ENCODE measurements around the gene CDH18. TPM values are rescaled to one million over a fixed set of nuclear protein-coding genes. Genes with fewer than 3 reads are reported as not detected.

CDH18 gene
- total RNA-seq, 1 experiment from 2014 or later, result not detected

DNA sequence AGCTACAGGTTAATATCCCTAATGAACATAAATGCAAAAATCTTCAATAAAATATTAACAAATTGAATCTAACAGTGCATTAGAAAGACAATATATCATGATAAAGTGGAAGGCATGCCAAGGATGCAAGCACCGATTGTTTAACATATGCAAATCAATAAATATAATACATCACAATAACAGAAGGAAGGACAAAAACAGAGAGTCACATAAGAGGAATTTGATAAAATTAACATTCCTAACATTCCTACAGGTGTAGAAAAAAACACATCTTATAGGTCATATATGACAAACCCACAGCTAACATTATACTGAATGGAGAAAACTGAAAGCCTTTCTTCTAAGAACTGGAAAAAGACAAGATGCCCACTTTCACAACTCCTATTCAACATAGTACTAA, 297.0 kb downstream of the CDH18 start:
- ATAC-seq (no peak), DNase-seq (ENCODE audit: low read depth, low spot score) (no peak)
- H3K4me2 ChIP-seq (ENCODE audit: low read length), result no peak overlapping the region
- ChIA-PET CTCF (no interaction called here), RAD21 (ENCODE audit: low non-redundant PET in 1 of 2, low total read pairs in 2 of 2, uncharacterized antibody in 2 of 2, unreplicated experiment in 2 of 2) (no interaction called here), POLR2A (no interaction called here)
- no peak overlapping the region for H2AFZ ChIP-seq (ENCODE audit: low read depth, low read length, poor library complexity, severe bottlenecking)
- H3K79me2 ChIP-seq (ENCODE audit: insufficient read depth, low read length), result no peaks in the 10 kb centered on the region
- H3K9me3 ChIP-seq (ENCODE audit: control insufficient read depth in 1 of 2, insufficient read depth in 1 of 2, low read depth in 1 of 2, low read length in 2 of 2), result peaks cover 0 to 37% of the 10 kb centered on the region in 2 experiments; a peak in 2 of 4 replicates
- no peaks in the 10 kb centered on the region for H3K36me3 ChIP-seq (ENCODE audit: control insufficient read depth in 1 of 2, insufficient read depth in 2 of 2, low read length in 2 of 2)
- H3K27me3 ChIP-seq (ENCODE audit: insufficient read depth, low read length), result no peaks in the 10 kb centered on the region
- intact Hi-C loops (cut with micrococcal nuclease), result no loop called here
- TF ChIP-seq, protein P1, sequence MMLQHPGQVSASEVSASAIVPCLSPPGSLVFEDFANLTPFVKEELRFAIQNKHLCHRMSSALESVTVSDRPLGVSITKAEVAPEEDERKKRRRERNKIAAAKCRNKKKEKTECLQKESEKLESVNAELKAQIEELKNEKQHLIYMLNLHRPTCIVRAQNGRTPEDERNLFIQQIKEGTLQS (IDR thresholded peaks at IDR 0.05), result no peak
- no peak for TF ChIP-seq CBX3 (IDR thresholded peaks at IDR 0.05; ENCODE audit: low read depth)
- no peak for TF ChIP-seq EGR1 (IDR thresholded peaks at IDR 0.05; ENCODE audit: low read depth)
- TF ChIP-seq, protein P2, sequence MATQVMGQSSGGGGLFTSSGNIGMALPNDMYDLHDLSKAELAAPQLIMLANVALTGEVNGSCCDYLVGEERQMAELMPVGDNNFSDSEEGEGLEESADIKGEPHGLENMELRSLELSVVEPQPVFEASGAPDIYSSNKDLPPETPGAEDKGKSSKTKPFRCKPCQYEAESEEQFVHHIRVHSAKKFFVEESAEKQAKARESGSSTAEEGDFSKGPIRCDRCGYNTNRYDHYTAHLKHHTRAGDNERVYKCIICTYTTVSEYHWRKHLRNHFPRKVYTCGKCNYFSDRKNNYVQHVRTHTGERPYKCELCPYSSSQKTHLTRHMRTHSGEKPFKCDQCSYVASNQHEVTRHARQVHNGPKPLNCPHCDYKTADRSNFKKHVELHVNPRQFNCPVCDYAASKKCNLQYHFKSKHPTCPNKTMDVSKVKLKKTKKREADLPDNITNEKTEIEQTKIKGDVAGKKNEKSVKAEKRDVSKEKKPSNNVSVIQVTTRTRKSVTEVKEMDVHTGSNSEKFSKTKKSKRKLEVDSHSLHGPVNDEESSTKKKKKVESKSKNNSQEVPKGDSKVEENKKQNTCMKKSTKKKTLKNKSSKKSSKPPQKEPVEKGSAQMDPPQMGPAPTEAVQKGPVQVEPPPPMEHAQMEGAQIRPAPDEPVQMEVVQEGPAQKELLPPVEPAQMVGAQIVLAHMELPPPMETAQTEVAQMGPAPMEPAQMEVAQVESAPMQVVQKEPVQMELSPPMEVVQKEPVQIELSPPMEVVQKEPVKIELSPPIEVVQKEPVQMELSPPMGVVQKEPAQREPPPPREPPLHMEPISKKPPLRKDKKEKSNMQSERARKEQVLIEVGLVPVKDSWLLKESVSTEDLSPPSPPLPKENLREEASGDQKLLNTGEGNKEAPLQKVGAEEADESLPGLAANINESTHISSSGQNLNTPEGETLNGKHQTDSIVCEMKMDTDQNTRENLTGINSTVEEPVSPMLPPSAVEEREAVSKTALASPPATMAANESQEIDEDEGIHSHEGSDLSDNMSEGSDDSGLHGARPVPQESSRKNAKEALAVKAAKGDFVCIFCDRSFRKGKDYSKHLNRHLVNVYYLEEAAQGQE (IDR thresholded peaks at IDR 0.05; ENCODE audit: low read depth), result no peak
- no peak for TF ChIP-seq ZFX (IDR thresholded peaks at IDR 0.05)
- TF ChIP-seq EZH2phosphoT487 (IDR thresholded peaks at IDR 0.05; ENCODE audit: borderline replicate concordance), result no peak
- no peak overlapping the region for H3K4me3 ChIP-seq (replicated peaks in 1 of 2; ENCODE audit: low read depth in 1 of 2, low read length in 2 of 2)
- H3K4me1 ChIP-seq (ENCODE audit: control insufficient read depth in 1 of 2, insufficient read depth in 2 of 2, low read length in 2 of 2), result no peaks in the 10 kb centered on the region
- no peak overlapping the region for H3K27ac ChIP-seq (ENCODE audit: low read depth, low read length)
- H3K9me2 ChIP-seq (ENCODE audit: insufficient read depth), result no peaks in the 10 kb centered on the region
- no TSS peak for BruUV-seq (replicated peaks)
- H4K20me1 ChIP-seq (ENCODE audit: insufficient read depth), result no peaks in the 10 kb centered on the region
- H3K9ac ChIP-seq (ENCODE audit: low read length), result no peak overlapping the region

DNA sequence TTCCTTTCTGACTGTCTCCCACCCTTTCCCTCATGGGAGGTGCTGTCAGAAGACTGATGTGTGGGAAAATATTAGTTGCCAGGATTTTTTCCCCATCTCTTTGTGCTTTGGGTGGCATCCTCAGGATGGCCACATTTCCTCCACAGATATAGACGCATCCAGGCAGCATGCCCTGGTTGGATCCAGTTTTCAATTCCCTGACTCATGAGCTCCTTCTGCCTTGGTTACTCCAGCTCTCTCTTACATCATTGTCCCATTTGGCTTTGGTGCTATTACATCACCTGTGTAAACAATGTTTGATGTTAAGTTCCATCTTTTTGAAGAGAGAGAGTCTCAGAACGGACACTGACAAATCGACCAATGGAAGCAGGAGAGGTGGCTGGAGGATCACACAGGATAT, 302.5 kb downstream of the CDH18 start:
- BruUV-seq (replicated peaks), result no TSS peak
- TF ChIP-seq, protein P3, sequence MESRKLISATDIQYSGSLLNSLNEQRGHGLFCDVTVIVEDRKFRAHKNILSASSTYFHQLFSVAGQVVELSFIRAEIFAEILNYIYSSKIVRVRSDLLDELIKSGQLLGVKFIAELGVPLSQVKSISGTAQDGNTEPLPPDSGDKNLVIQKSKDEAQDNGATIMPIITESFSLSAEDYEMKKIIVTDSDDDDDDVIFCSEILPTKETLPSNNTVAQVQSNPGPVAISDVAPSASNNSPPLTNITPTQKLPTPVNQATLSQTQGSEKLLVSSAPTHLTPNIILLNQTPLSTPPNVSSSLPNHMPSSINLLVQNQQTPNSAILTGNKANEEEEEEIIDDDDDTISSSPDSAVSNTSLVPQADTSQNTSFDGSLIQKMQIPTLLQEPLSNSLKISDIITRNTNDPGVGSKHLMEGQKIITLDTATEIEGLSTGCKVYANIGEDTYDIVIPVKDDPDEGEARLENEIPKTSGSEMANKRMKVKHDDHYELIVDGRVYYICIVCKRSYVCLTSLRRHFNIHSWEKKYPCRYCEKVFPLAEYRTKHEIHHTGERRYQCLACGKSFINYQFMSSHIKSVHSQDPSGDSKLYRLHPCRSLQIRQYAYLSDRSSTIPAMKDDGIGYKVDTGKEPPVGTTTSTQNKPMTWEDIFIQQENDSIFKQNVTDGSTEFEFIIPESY (IDR thresholded peaks at IDR 0.05; ENCODE audit: extremely low read depth, insufficient replicate concordance, low read length), result no peak
- TF ChIP-seq RAD21 (IDR thresholded peaks at IDR 0.05; ENCODE audit: low read depth) (no peak), EZH2phosphoT487 (IDR thresholded peaks at IDR 0.05; ENCODE audit: borderline replicate concordance) (no peak), ZFX (IDR thresholded peaks at IDR 0.05) (no peak), JUND (IDR thresholded peaks at IDR 0.05) (no peak), EZH2 (IDR thresholded peaks at IDR 0.05) (no peak), MAX (IDR thresholded peaks at IDR 0.05) (no peak), SIN3A (IDR thresholded peaks at IDR 0.05; ENCODE audit: low read depth) (no peak), CBX3 (IDR thresholded peaks at IDR 0.05; ENCODE audit: low read depth) (no peak), EGR1 (IDR thresholded peaks at IDR 0.05; ENCODE audit: low read depth) (no peak), POLR2AphosphoS5 (IDR thresholded peaks at IDR 0.05; ENCODE audit: low read depth, low read length) (no peak), SRF (IDR thresholded peaks at IDR 0.05; ENCODE audit: low read depth) (no peak)
- TF ChIP-seq, protein P1 (IDR thresholded peaks at IDR 0.05), result no peak

More for the DNA sequence above, 302.5 kb downstream of the CDH18 start:
- POLR2A ChIA-PET, result no interaction called here
- no peak for ATAC-seq
- intact Hi-C loops (cut with micrococcal nuclease), result no loop called here
- Histone ChIP-seq H3K4me3 (replicated peaks in 1 of 2; ENCODE audit: low read depth in 1 of 2, low read length in 2 of 2) (no peak overlapping the region), H3K9ac (ENCODE audit: low read length) (no peak overlapping the region), H2AFZ (ENCODE audit: low read depth, low read length, poor library complexity, severe bottlenecking) (no peak overlapping the region), H3K36me3 (ENCODE audit: control insufficient read depth in 1 of 2, insufficient read depth in 2 of 2, low read length in 2 of 2) (no peaks in the 10 kb centered on the region), H3K9me2 (ENCODE audit: insufficient read depth) (no peaks in the 10 kb centered on the region), H3K79me2 (ENCODE audit: insufficient read depth, low read length) (no peaks in the 10 kb centered on the region), H4K20me1 (ENCODE audit: insufficient read depth) (no peaks in the 10 kb centered on the region), H3K27ac (ENCODE audit: low read depth, low read length) (no peak overlapping the region), H3K9me3 (ENCODE audit: control insufficient read depth in 1 of 2, insufficient read depth in 1 of 2, low read depth in 1 of 2, low read length in 2 of 2) (peaks cover 11 to 35% of the 10 kb centered on the region in 2 experiments; a peak in 2 of 4 replicates), H3K4me1 (ENCODE audit: control insufficient read depth in 1 of 2, insufficient read depth in 2 of 2, low read length in 2 of 2) (no peaks in the 10 kb centered on the region), H3K27me3 (ENCODE audit: insufficient read depth, low read length) (no peaks in the 10 kb centered on the region), H3K4me2 (ENCODE audit: low read length) (no peak overlapping the region)
- RAD21 ChIA-PET (ENCODE audit: low non-redundant PET in 1 of 2, low total read pairs in 2 of 2, uncharacterized antibody in 2 of 2, unreplicated experiment in 2 of 2), result no interaction called here
- CTCF ChIA-PET, result no interaction called here
- no peak for DNase-seq (ENCODE audit: low read depth, low spot score)
